SH-SY5Y (cell line): ENCODE data around the gene OLAH.

Experiments
- GATA2 ChIP-seq: IDR thresholded peaks from 2 replicates; pipeline ENCODE4 v1.6.1; 2011; ENCODE audit warnings: mild to moderate bottlenecking, low read depth, low read length
- GATA3 ChIP-seq: IDR thresholded peaks from 2 replicates; pipeline ENCODE4 v1.6.1; 2011; ENCODE audit warnings: low read depth, mild to moderate bottlenecking, low read length, moderate library complexity

DNA sequence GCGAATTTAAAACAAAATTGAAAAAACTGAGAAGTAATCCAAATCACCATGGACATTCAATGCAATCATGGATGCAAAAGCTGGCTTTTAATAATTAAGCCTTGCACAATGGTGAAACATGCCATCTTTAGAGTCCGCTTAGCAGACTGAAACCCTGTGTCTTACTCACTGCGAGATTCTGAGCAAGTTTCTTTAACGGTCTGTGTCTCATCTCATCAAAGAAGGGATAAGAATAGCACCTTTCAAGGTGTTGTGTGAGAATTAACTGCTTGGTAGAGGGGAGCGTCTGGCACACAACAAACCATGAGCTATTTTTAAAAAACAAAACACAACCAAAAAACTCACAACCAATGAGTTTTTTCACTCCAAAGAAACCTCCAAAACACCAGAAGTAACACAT, 23.4 kb downstream of the OLAH start:
- TF ChIP-seq GATA2: no peak
- no peak for TF ChIP-seq GATA3
